ENCODE results near the gene EEF2K.

- no peak for TF ChIP-seq POLR2A (IDR thresholded peaks at IDR 0.05)
- TF ChIP-seq CTCF (IDR thresholded peaks at IDR 0.05) = no peak
These were observed 51.4 kb downstream of the EEF2K start for GRCh38 chr16:22257440-22257839.
